Trophoblast cell (in vitro differentiated cells and primary cell): ENCODE data around the gene APP.
A peak's percentile ranks its signal among the peaks of the same experiment; 100 is the strongest.

ENCODE experiments used
- DNase-seq, 2 donors: peaks; one replicate each; pipeline ENCODE4 v3.0.0-alpha.2; 2016
- H2AFZ ChIP-seq: 2 replicates; pipeline ENCODE4 v1.6.1; 2013; ENCODE audit warnings: low read length, moderate library complexity, mild to moderate bottlenecking; ENCODE audit not compliant: insufficient read depth, poor library complexity
- H2AK5ac ChIP-seq: 2 replicates; pipeline ENCODE4 v1.6.1; 2013; ENCODE audit warnings: mild to moderate bottlenecking, low read length
- H2BK120ac ChIP-seq: 2 replicates; pipeline ENCODE4 v1.6.1; 2013; ENCODE audit warnings: low read length, mild to moderate bottlenecking, moderate library complexity; ENCODE audit not compliant: insufficient read depth, poor library complexity
- H2BK12ac ChIP-seq: 2 replicates; pipeline ENCODE4 v1.6.1; 2013; ENCODE audit warnings: mild to moderate bottlenecking, low read length, moderate library complexity
- H2BK5ac ChIP-seq: 2 replicates; pipeline ENCODE4 v1.6.1; 2013; ENCODE audit warnings: low read length, low read depth, moderate library complexity, mild to moderate bottlenecking; ENCODE audit not compliant: poor library complexity
- H3K14ac ChIP-seq: 2 replicates; pipeline ENCODE4 v1.6.1; 2013; ENCODE audit warnings: mild to moderate bottlenecking, low read length
- H3K18ac ChIP-seq: 2 replicates; pipeline ENCODE4 v1.6.1; 2013; ENCODE audit warnings: mild to moderate bottlenecking, low read length
- H3K23ac ChIP-seq: 2 replicates; pipeline ENCODE4 v1.6.1; 2013; ENCODE audit warnings: low read length
- H3K27ac ChIP-seq: 2 replicates; pipeline ENCODE4 v1.5.1; 2013; ENCODE audit warnings: low read depth, mild to moderate bottlenecking, inconsistent platforms, low read length, moderate library complexity
- H3K27me3 ChIP-seq: 2 replicates; pipeline ENCODE4 v1.6.1; 2013; ENCODE audit warnings: inconsistent platforms, mild to moderate bottlenecking, low read length, moderate library complexity; ENCODE audit not compliant: insufficient read depth
- H3K36me3 ChIP-seq, 2 experiments: 1 replicate in 1 of 2; 2 replicates in 1 of 2; pipeline ENCODE4 v1.6.1; 2013; ENCODE audit warnings: low read length in 2 of 2, mild to moderate bottlenecking in 2 of 2, moderate library complexity in 1 of 2; ENCODE audit not compliant: insufficient read depth in 2 of 2, control insufficient read depth in 1 of 2
- H3K4ac ChIP-seq: 2 replicates; pipeline ENCODE4 v1.6.1; 2013; ENCODE audit warnings: low read depth, mild to moderate bottlenecking, low read length, moderate library complexity
- H3K4me1 ChIP-seq, 2 experiments: 1 replicate in 1 of 2; 2 replicates in 1 of 2; pipeline ENCODE4 v1.6.1; 2013; ENCODE audit warnings: low read length in 2 of 2, mild to moderate bottlenecking in 2 of 2, moderate library complexity in 1 of 2; ENCODE audit not compliant: insufficient read depth in 2 of 2, control insufficient read depth in 1 of 2
- H3K4me2 ChIP-seq: 2 replicates; pipeline ENCODE4 v1.6.1; 2013; ENCODE audit warnings: inconsistent platforms, mild to moderate bottlenecking, low read length, moderate library complexity
- H3K4me3 ChIP-seq: 2 replicates; pipeline ENCODE4 v1.5.1; 2013; ENCODE audit warnings: mild to moderate bottlenecking, low read depth, low read length, inconsistent platforms
- H3K79me1 ChIP-seq: one replicate; pipeline ENCODE4 v1.6.1; 2013; ENCODE audit warnings: low read length
- H3K79me2 ChIP-seq: 2 replicates; pipeline ENCODE4 v1.6.1; 2013; ENCODE audit warnings: low read length, mild to moderate bottlenecking; ENCODE audit not compliant: control insufficient read depth, insufficient read depth, poor library complexity
- H3K9ac ChIP-seq: 2 replicates; pipeline ENCODE4 v1.6.1; 2013; ENCODE audit warnings: mild to moderate bottlenecking, low read length
- H3K9me3 ChIP-seq: 2 replicates; pipeline ENCODE4 v1.6.1; 2013; ENCODE audit warnings: low read depth, mild to moderate bottlenecking, control low read depth, inconsistent platforms, low read length; ENCODE audit not compliant: insufficient read depth
- H4K12ac ChIP-seq: 2 replicates; pipeline ENCODE4 v1.6.1; 2013; ENCODE audit warnings: low read depth, mild to moderate bottlenecking, low read length, moderate library complexity
- H4K8ac ChIP-seq: 2 replicates; pipeline ENCODE4 v1.6.1; 2013; ENCODE audit warnings: low read depth, mild to moderate bottlenecking, low read length, moderate library complexity
- H4K91ac ChIP-seq: one replicate; pipeline ENCODE4 v1.6.1; 2013; ENCODE audit warnings: low read depth, mild to moderate bottlenecking, low read length, moderate library complexity
- WGBS: extraction: QIAGEN DNeasy Blood & Tissue Kit; methylation state at CpG from one replicate; pipeline ENCODE4 v1.1.7; 2013; ENCODE audit warnings: missing lambda C conversion rate; ENCODE audit not compliant: insufficient read length, insufficient coverage; ENCODE audit errors: extremely low coverage; 5-methylcytosine and 5-hydroxymethylcytosine counted together

APP gene

GRCh38 chr21:26142363-26142762, 28.2 kb downstream of the APP start:
- peaks cover 3 to 6% of the 10 kb centered on the region in 2 experiments for H3K36me3 ChIP-seq
- H4K8ac ChIP-seq = no peak overlapping the region
- no peak overlapping the region for H4K12ac ChIP-seq
- H3K4me2 ChIP-seq = no peak overlapping the region
- no peak overlapping the region for H3K4ac ChIP-seq
- no peak overlapping the region for H2BK5ac ChIP-seq
- H3K79me2 ChIP-seq = peaks cover 5% of the 10 kb centered on the region
- H4K91ac ChIP-seq = no peak overlapping the region
- no peak overlapping the region for H2AK5ac ChIP-seq
- H2BK12ac ChIP-seq = no peak overlapping the region
- H2BK120ac ChIP-seq = no peak overlapping the region
- no CpG with 5 or more reads among the region's 5 CpGs for WGBS
- H3K4me3 ChIP-seq = no peak overlapping the region
- no peak for DNase-seq
- no peaks in the 10 kb centered on the region for H3K79me1 ChIP-seq
- H3K18ac ChIP-seq = peak overlapping the region; percentile 66
- H3K14ac ChIP-seq = no peak overlapping the region
- no peaks in the 10 kb centered on the region for H3K4me1 ChIP-seq
- H3K27ac ChIP-seq = no peak overlapping the region
- H3K9ac ChIP-seq = no peak overlapping the region
- H2AFZ ChIP-seq = no peak overlapping the region
- no peak overlapping the region for H3K23ac ChIP-seq
- H3K27me3 ChIP-seq = no peaks in the 10 kb centered on the region
- no peaks in the 10 kb centered on the region for H3K9me3 ChIP-seq

DNA sequence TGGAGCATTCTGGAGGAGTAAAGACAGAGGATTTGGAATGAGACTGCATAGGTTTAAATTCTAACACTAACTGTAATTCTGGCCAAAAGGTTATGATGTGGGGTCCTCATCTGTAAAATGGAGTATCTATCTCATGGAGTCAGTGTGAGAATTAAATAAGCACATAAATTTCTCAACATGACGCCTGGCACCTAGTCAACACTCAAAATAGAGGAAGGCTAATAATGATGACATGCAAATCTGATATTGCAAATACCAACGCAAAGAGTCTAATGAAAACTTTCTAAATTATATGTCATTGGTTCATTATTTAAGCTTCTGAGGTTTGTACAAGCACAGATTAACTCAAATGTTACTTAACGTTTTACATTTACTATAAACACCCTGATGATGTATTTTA, 29.6 kb downstream of the APP start:
- H3K23ac ChIP-seq = no peak overlapping the region
- no peak overlapping the region for H3K4ac ChIP-seq
- H3K14ac ChIP-seq = no peak overlapping the region
- H4K8ac ChIP-seq = no peak overlapping the region
- no peak overlapping the region for H2AFZ ChIP-seq
- H4K12ac ChIP-seq = no peak overlapping the region
- H3K4me1 ChIP-seq = peaks cover 0 to 4% of the 10 kb centered on the region in 2 experiments
- H3K36me3 ChIP-seq = peaks cover 2 to 6% of the 10 kb centered on the region in 2 experiments
- H4K91ac ChIP-seq = no peak overlapping the region
- H2AK5ac ChIP-seq = no peak overlapping the region
- H3K4me2 ChIP-seq = no peak overlapping the region
- no peak overlapping the region for H2BK120ac ChIP-seq
- H3K27me3 ChIP-seq = no peaks in the 10 kb centered on the region
- no CpG with 5 or more reads among the region's 3 CpGs for WGBS
- H3K79me1 ChIP-seq = no peaks in the 10 kb centered on the region
- no peak for DNase-seq
- no peak overlapping the region for H3K18ac ChIP-seq
- peaks cover 5% of the 10 kb centered on the region for H3K79me2 ChIP-seq
- no peak overlapping the region for H3K9ac ChIP-seq
- no peak overlapping the region for H3K27ac ChIP-seq
- H3K4me3 ChIP-seq = no peak overlapping the region
- no peak overlapping the region for H2BK5ac ChIP-seq
- no peaks in the 10 kb centered on the region for H3K9me3 ChIP-seq
- H2BK12ac ChIP-seq = no peak overlapping the region

DNA sequence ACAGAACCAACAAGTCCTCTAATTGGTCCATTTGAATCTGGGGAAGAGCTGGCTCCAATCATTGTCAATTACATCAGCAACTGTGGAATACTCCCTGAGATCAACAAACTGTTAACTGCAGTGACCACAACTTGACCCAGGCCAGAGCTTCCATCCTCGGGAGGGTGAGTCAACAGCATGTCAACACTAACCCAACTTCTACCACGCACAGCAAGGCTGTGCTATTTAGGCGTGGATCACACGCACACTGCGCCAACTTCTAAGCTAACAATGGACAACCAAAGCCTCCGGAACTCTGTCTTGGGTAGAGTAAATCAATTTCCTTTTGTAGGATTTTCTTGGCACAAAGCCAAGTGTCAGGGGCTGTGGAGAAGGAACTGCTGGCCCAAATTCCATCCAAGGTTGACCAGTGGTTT, 30.4 kb downstream of the APP start:
- Histone ChIP-seq H2BK5ac (no peak overlapping the region), H3K23ac (no peak overlapping the region), H3K9me3 (no peaks in the 10 kb centered on the region), H2AK5ac (no peak overlapping the region), H3K79me2 (peaks cover 9% of the 10 kb centered on the region), H2BK12ac (no peak overlapping the region), H4K91ac (no peak overlapping the region), H4K8ac (no peak overlapping the region), H4K12ac (no peak overlapping the region), H2AFZ (no peak overlapping the region), H3K27ac (no peak overlapping the region), H3K4me1 (peaks cover 0 to 4% of the 10 kb centered on the region in 2 experiments), H3K14ac (no peak overlapping the region), H3K27me3 (no peaks in the 10 kb centered on the region), H3K36me3 (peaks cover 2 to 4% of the 10 kb centered on the region in 2 experiments), H3K4me2 (no peak overlapping the region), H2BK120ac (no peak overlapping the region), H3K79me1 (no peaks in the 10 kb centered on the region), H3K18ac (peak overlapping the region; percentile 17), H3K4ac (no peak overlapping the region), H3K9ac (no peak overlapping the region), H3K4me3 (no peak overlapping the region)
- no CpG with 5 or more reads among the region's 6 CpGs for WGBS
- peak in 1 of 2 donors; percentile 26 for DNase-seq

DNA sequence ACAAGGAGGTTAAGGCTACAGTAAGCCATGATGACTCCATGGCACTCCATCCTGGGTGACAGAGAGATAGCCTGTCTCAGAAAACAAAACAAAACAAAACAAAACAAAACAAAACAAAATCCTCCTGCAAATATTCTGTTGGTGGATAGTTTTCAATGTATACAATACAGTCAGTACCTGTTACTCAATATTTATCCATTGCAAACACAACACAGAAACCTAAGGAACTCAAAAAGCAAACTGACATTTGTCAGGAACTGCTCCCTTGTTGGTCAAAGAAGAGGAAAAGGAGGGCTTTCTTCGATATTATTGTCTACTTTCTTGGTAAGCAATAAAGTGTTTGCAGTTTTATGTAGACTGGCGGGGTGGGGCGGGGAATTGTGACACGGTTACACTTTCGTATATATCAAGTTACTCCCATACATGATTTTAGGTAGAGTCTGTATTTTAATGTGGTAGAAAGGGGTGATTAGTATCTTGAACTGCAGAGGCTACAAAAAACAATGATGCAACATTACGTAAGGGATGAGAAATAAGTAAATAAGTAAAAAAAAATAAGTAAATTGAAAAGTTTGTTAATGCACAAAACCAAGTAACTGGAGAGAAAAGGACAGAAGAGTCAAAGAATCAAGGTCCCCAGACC, 31.8 kb downstream of the APP start:
- Histone ChIP-seq H3K36me3 (peaks cover 2 to 4% of the 10 kb centered on the region in 2 experiments), H3K18ac (no peak overlapping the region), H3K79me2 (peaks cover 10% of the 10 kb centered on the region), H3K27ac (no peak overlapping the region), H3K4ac (peak overlapping the region; percentile 30), H3K9me3 (no peaks in the 10 kb centered on the region), H2BK120ac (no peak overlapping the region), H2AFZ (no peak overlapping the region), H4K12ac (no peak overlapping the region), H3K27me3 (no peaks in the 10 kb centered on the region), H3K4me1 (peaks cover 0 to 4% of the 10 kb centered on the region in 2 experiments), H3K14ac (no peak overlapping the region), H2BK5ac (no peak overlapping the region), H4K8ac (no peak overlapping the region), H2BK12ac (no peak overlapping the region), H2AK5ac (no peak overlapping the region), H3K23ac (no peak overlapping the region), H3K4me2 (no peak overlapping the region), H4K91ac (no peak overlapping the region), H3K9ac (no peak overlapping the region), H3K4me3 (no peak overlapping the region), H3K79me1 (no peaks in the 10 kb centered on the region)
- no CpG with 5 or more reads among the region's 6 CpGs for WGBS
- DNase-seq = no peak
